Astrocyte of the cerebellum (primary cell): ENCODE measurements around the gene CXCL1.

Source experiments
- DNase-seq: peaks from one replicate; pipeline ENCODE4 v3.0.0-alpha.2; 2011; ENCODE audit warnings: low read depth
- H3K4me3 ChIP-seq: 2 replicates; pipeline ENCODE4 v1.5.1; 2011; ENCODE audit warnings: mild to moderate bottlenecking, low read depth, low read length, moderate library complexity
- in situ Hi-C: cut with HindIII; loops from 2 replicates; pipeline ENCODE4 v1.10.0; 2017; ENCODE audit warnings: low sequenced_read_pairs
- TF ChIP-seq, protein P1 (sequence below): IDR thresholded peaks from 2 replicates; pipeline ENCODE4 v1.5.1; 2012; ENCODE audit warnings: low read length, low read depth, moderate library complexity, mild to moderate bottlenecking; ENCODE audit errors: missing control alignments

CXCL1 gene

DNA sequence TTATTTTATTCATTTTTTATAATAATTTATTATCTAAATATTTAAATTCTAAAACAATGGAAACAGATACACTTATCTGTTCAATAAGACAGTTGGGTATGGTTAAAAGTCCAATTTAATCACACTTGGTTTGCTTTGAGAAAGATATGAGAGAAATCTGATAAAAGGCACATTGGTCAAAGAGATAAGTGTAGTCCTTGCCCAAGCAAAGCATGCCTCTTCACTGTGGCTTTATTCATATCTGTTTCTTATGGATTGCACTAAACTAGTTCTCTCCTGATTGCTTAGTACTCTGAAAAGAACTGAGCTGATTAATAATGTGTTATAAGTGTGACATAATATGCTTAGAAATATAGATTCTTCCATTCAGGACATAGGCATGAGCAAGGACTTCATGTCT, 39.8 kb downstream of the CXCL1 start:
- DNase-seq: no peak
- TF ChIP-seq, protein P1, sequence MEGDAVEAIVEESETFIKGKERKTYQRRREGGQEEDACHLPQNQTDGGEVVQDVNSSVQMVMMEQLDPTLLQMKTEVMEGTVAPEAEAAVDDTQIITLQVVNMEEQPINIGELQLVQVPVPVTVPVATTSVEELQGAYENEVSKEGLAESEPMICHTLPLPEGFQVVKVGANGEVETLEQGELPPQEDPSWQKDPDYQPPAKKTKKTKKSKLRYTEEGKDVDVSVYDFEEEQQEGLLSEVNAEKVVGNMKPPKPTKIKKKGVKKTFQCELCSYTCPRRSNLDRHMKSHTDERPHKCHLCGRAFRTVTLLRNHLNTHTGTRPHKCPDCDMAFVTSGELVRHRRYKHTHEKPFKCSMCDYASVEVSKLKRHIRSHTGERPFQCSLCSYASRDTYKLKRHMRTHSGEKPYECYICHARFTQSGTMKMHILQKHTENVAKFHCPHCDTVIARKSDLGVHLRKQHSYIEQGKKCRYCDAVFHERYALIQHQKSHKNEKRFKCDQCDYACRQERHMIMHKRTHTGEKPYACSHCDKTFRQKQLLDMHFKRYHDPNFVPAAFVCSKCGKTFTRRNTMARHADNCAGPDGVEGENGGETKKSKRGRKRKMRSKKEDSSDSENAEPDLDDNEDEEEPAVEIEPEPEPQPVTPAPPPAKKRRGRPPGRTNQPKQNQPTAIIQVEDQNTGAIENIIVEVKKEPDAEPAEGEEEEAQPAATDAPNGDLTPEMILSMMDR: no peak
- in situ Hi-C loops: no loop called here
- no peak overlapping the region for H3K4me3 ChIP-seq

GRCh38 chr4:73911746-73912145, 42.6 kb downstream of the CXCL1 start:
- in situ Hi-C loops: no loop called here
- TF ChIP-seq, protein P1: no peak

DNA sequence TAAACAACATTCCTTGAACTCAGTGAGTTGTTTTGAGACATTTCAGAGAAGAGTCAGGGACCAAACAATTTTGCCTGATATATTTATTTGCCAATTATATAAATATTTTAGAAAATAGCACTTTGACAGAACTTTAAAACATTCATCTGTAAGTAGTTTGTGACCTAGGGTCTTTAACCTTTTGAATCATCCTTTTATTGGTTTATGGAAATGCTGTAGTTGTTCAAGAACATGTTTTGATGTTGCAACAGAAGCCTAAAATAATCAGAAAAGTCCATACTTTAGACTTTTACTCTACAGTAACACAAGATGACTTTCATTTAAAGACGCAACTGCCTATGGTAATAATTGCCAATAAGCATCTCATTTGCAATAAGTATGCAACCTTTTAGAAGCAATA, 43.0 kb downstream of the CXCL1 start:
- H3K4me3 ChIP-seq: no peak overlapping the region
- DNase-seq: no peak
- in situ Hi-C loops: no loop called here
- TF ChIP-seq, protein P1: no peak

More at GRCh38 chr4:73911746-73912145, 42.6 kb downstream of the CXCL1 start:
- no peak for DNase-seq
- H3K4me3 ChIP-seq: no peak overlapping the region

DNA sequence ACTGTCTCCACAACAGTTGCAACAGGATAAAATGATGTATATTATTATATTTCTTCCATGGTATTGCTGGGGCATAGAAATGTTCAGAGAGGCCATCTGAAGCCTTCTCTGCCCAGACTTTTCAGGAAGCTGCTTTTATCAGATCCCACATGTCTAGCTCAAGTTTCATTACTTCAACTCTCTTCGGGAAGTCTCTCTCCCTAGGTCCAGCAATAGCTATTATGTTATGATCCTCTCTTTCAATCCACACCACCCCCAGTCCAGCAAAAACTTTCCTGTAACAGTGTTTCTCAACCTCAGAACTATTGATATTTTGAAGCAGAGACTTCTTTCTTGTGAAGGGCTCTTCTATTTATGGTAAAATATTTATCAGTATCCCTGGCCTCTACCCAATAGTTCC, 44.9 kb downstream of the CXCL1 start:
- no peak overlapping the region for H3K4me3 ChIP-seq
- in situ Hi-C loops: no loop called here
- no peak for DNase-seq
- TF ChIP-seq, protein P1: no peak

DNA sequence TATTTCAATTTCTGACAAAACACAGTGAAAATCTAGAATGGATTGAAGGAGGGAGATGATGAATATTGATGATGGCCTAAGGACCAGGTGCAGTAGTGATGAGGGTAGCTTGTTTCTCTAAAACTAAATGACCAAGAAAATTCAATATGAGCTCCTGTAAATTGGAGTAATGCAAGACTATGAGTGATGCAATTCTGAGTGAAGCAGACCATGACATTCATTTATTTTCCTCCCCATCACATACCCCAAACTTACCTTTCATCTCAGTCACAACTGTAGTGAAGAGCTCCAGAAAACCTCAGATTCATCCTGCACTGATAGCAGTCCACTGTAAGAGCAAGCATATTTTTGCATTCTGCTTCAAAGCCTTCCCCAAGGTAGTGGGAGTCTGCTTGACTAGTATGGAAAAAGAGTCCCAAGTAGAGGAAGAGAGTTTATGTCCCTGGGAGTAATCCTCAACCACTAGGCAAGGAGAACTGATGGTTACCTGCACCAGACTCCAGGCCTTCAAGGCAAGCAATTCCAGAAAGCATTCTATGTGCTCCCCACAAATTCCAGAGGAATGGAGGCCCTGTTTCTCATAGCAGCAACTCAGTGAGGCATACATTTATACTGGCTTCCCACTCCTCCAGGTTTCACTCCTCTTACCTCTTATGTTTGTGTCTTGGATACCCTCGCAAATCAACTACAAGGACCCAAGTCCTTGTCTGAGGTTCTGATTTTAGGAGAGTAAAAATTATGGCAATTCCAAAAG, 47.2 kb downstream of the CXCL1 start:
- in situ Hi-C loops: no loop called here
- TF ChIP-seq, protein P1: no peak
- DNase-seq: no peak
- no peak overlapping the region for H3K4me3 ChIP-seq

- in situ Hi-C loops: no loop called here
- TF ChIP-seq, protein P1: no peak
- H3K4me3 ChIP-seq: no peak overlapping the region
- peak; percentile 95 for DNase-seq
These were observed 47.9 kb downstream of the CXCL1 start for GRCh38 chr4:73917081-73917501.
